Skeletal muscle satellite cell (primary cell): Measurements from ENCODE around the gene OR52N5.

Experiments
- H3K27me3 ChIP-seq: 2 replicates; pipeline ENCODE4 v1.7.0; 2013; ENCODE audit warnings: low read length; ENCODE audit not compliant: control insufficient read depth, insufficient read depth
- H3K36me3 ChIP-seq: 2 replicates; pipeline ENCODE4 v1.7.0; 2013; ENCODE audit warnings: mild to moderate bottlenecking, control low read depth, low read length; ENCODE audit not compliant: insufficient read depth
- H3K4me1 ChIP-seq: 2 replicates; pipeline ENCODE4 v1.7.0; 2013; ENCODE audit warnings: low read length; ENCODE audit not compliant: control insufficient read depth, insufficient read depth
- H3K4me2 ChIP-seq: 2 replicates; pipeline ENCODE4 v1.7.0; 2013; ENCODE audit warnings: mild to moderate bottlenecking, low read length
- H3K4me3 ChIP-seq: 2 replicates; pipeline ENCODE4 v1.7.0; 2013; ENCODE audit warnings: low read length
- H3K9ac ChIP-seq: 2 replicates; pipeline ENCODE4 v1.7.0; 2013; ENCODE audit warnings: mild to moderate bottlenecking, low read depth, low read length, moderate library complexity
- H3K9me3 ChIP-seq: replicated peaks from 2 replicates; pipeline ENCODE4 v1.7.0; 2013; ENCODE audit warnings: mild to moderate bottlenecking, control low read depth, low read length

The OR52N5 gene

GRCh38 chr11:5767056-5767455 is 16.1 kb downstream of the OR52N5 start:
- Histone ChIP-seq H3K9me3 (no peaks in the 10 kb centered on the region), H3K36me3 (no peaks in the 10 kb centered on the region), H3K4me3 (no peak overlapping the region), H3K9ac (no peak overlapping the region), H3K4me1 (no peaks in the 10 kb centered on the region), H3K27me3 (no peaks in the 10 kb centered on the region), H3K4me2 (no peak overlapping the region)

GRCh38 chr11:5753943-5754342 is 29.2 kb downstream of the OR52N5 start, which contains the start of gene OR52N4:
Gene OR52N4, plus strand, starts transcription at chr11:5754243. Its CDS starts 498 bp downstream, at chr11:5754741.
- Histone ChIP-seq H3K9me3 (no peaks in the 10 kb centered on the region), H3K27me3 (peaks cover 4% of the 10 kb centered on the region), H3K36me3 (no peaks in the 10 kb centered on the region), H3K9ac (no peak within 1 kb of the TSS), H3K4me1 (no peaks in the 10 kb centered on the region), H3K4me3 (no peak within 1 kb of the TSS), H3K4me2 (no peak within 1 kb of the TSS)

- H3K9me3 ChIP-seq, result no peaks in the 10 kb centered on the region
- H3K9ac ChIP-seq, result no peak overlapping the region
- H3K4me1 ChIP-seq, result no peaks in the 10 kb centered on the region
- H3K4me2 ChIP-seq, result no peak overlapping the region
- no peak overlapping the region for H3K4me3 ChIP-seq
- no peaks in the 10 kb centered on the region for H3K27me3 ChIP-seq
- H3K36me3 ChIP-seq, result no peaks in the 10 kb centered on the region
Observed at GRCh38 chr11:5749836-5750235, 33.3 kb downstream of the OR52N5 start.

- no peak overlapping the region for H3K4me2 ChIP-seq
- H3K9ac ChIP-seq, result no peak overlapping the region
- no peaks in the 10 kb centered on the region for H3K36me3 ChIP-seq
- no peaks in the 10 kb centered on the region for H3K9me3 ChIP-seq
- H3K4me1 ChIP-seq, result no peaks in the 10 kb centered on the region
- no peak overlapping the region for H3K4me3 ChIP-seq
- H3K27me3 ChIP-seq, result no peaks in the 10 kb centered on the region
Observed at GRCh38 chr11:5746614-5747013, 36.5 kb downstream of the OR52N5 start.

GRCh38 chr11:5738431-5738830 is 44.7 kb downstream of the OR52N5 start:
- H3K4me3 ChIP-seq, result no peak overlapping the region
- no peaks in the 10 kb centered on the region for H3K36me3 ChIP-seq
- no peaks in the 10 kb centered on the region for H3K27me3 ChIP-seq

GRCh38 chr11:5737670-5738392 is 45.3 kb downstream of the OR52N5 start:
- H3K36me3 ChIP-seq, result no peaks in the 10 kb centered on the region
- no peaks in the 10 kb centered on the region for H3K9me3 ChIP-seq
- H3K27me3 ChIP-seq, result no peaks in the 10 kb centered on the region
- no peak overlapping the region for H3K9ac ChIP-seq
- H3K4me1 ChIP-seq, result peaks cover 10% of the 10 kb centered on the region
- no peak overlapping the region for H3K4me2 ChIP-seq
- H3K4me3 ChIP-seq, result no peak overlapping the region

More at GRCh38 chr11:5738431-5738830, 44.7 kb downstream of the OR52N5 start:
- Histone ChIP-seq H3K9ac (no peak overlapping the region), H3K4me1 (peaks cover 10% of the 10 kb centered on the region), H3K4me2 (no peak overlapping the region), H3K9me3 (no peaks in the 10 kb centered on the region)

- Histone ChIP-seq H3K27me3 (no peaks in the 10 kb centered on the region), H3K4me1 (peaks cover 10% of the 10 kb centered on the region)
Observed at GRCh38 chr11:5737091-5737490, 46.1 kb downstream of the OR52N5 start.

GRCh38 chr11:5736396-5736795 is 46.8 kb downstream of the OR52N5 start, which contains the start of gene OR56B1:
Gene OR56B1, plus strand, starts transcription at chr11:5736448. Its CDS starts 69 bp downstream, at chr11:5736517.
- no peak within 1 kb of the TSS for H3K4me3 ChIP-seq
- H3K9me3 ChIP-seq, result no peaks in the 10 kb centered on the region
- no peaks in the 10 kb centered on the region for H3K36me3 ChIP-seq
- no peaks in the 10 kb centered on the region for H3K27me3 ChIP-seq
- H3K4me1 ChIP-seq, result peaks cover 10% of the 10 kb centered on the region
- no peak within 1 kb of the TSS for H3K9ac ChIP-seq
- H3K4me2 ChIP-seq, result no peak within 1 kb of the TSS

More at GRCh38 chr11:5737091-5737490, 46.1 kb downstream of the OR52N5 start:
- Histone ChIP-seq H3K9ac (no peak overlapping the region), H3K4me3 (no peak overlapping the region), H3K9me3 (no peaks in the 10 kb centered on the region), H3K4me2 (no peak overlapping the region), H3K36me3 (no peaks in the 10 kb centered on the region)

GRCh38 chr11:5727691-5728090 is 55.5 kb downstream of the OR52N5 start:
- Histone ChIP-seq H3K4me2 (no peak overlapping the region), H3K9me3 (no peaks in the 10 kb centered on the region), H3K9ac (no peak overlapping the region), H3K4me3 (no peak overlapping the region), H3K4me1 (no peaks in the 10 kb centered on the region), H3K36me3 (no peaks in the 10 kb centered on the region), H3K27me3 (peaks cover 22% of the 10 kb centered on the region)

GRCh38 chr11:5726351-5726750 is 56.8 kb downstream of the OR52N5 start:
- H3K4me1 ChIP-seq, result no peaks in the 10 kb centered on the region
- no peak overlapping the region for H3K9ac ChIP-seq
- H3K9me3 ChIP-seq, result no peaks in the 10 kb centered on the region
- no peak overlapping the region for H3K4me3 ChIP-seq
- H3K4me2 ChIP-seq, result no peak overlapping the region
- no peaks in the 10 kb centered on the region for H3K36me3 ChIP-seq
- peaks cover 25% of the 10 kb centered on the region for H3K27me3 ChIP-seq
